HEK293 (cell line): ENCODE measurements around the gene FKBP8.

Experiments used
- CTCF ChIA-PET: fragments of 350-600 bp; formaldehyde crosslinking; extraction: SDS; loops from one replicate; lab custom pipeline; 2021; ENCODE audit warnings: antibody characterized with exemption; lab: Yijun Ruan, JAX
- POLR2A ChIA-PET: fragments of 300-600 bp; formaldehyde crosslinking; extraction: SDS; loops from one replicate; lab custom pipeline; 2020; ENCODE audit warnings: antibody characterized with exemption, inconsistent platforms; lab: Yijun Ruan, JAX
- H3K27ac ChIP-seq: fragments of 200-500 bp; sonication (Bioruptor generic); 2 replicates; pipeline ENCODE4 v1.5.1; 2014; ENCODE audit warnings: low read depth, low read length, control low read depth, inconsistent platforms; ENCODE audit errors: extremely low read depth
- H3K36me3 ChIP-seq, 2 experiments: fragments of 200-500 bp in 1 of 2; sonication (Bioruptor generic) in 1 of 2; 1 replicate in 1 of 2; 2 replicates in 1 of 2; pipeline ENCODE4 v1.5.1; 2014 to 2017; ENCODE audit warnings: inconsistent platforms in 2 of 2, low read length in 2 of 2; ENCODE audit not compliant: control insufficient read depth in 2 of 2, insufficient read depth in 1 of 2
- H3K4me1 ChIP-seq: fragments of 200-500 bp; sonication (Bioruptor generic); 2 replicates; pipeline ENCODE4 v1.5.1; 2014; ENCODE audit warnings: mild to moderate bottlenecking, low read length, inconsistent platforms; ENCODE audit not compliant: control insufficient read depth, insufficient read depth
- H3K4me3 ChIP-seq: 2 replicates; pipeline ENCODE4 v1.5.1; 2011; ENCODE audit warnings: low read depth, mild to moderate bottlenecking, control low read depth, low read length, moderate library complexity
- H3K9me3 ChIP-seq: fragments of 200-500 bp; sonication (Bioruptor generic); 2 replicates; pipeline ENCODE4 v1.5.1; 2014; ENCODE audit warnings: low read depth, low read length, inconsistent platforms; ENCODE audit not compliant: control insufficient read depth, insufficient read depth
- ATF2 ChIP-seq: fragments of 450-650 bp; formaldehyde crosslinking; IDR thresholded peaks from 2 replicates; pipeline ENCODE4 v1.5.1; 2016; ENCODE audit warnings: missing biosample characterization, missing genetic modification characterization, low read depth
- EGR2 ChIP-seq: fragments of 450-650 bp; formaldehyde crosslinking; IDR thresholded peaks from 2 replicates; pipeline ENCODE4 v1.5.1; 2016; ENCODE audit warnings: low read depth, missing biosample characterization, missing genetic modification characterization
- GLIS2 ChIP-seq: fragments of 450-650 bp; formaldehyde crosslinking; IDR thresholded peaks from 2 replicates; pipeline ENCODE4 v1.5.1; 2016; ENCODE audit warnings: missing biosample characterization, missing genetic modification characterization
- MYNN ChIP-seq: fragments of 450-650 bp; formaldehyde crosslinking; IDR thresholded peaks from 2 replicates; pipeline ENCODE4 v1.5.1; 2016; ENCODE audit warnings: missing biosample characterization, missing genetic modification characterization, borderline replicate concordance
- ZBTB8A ChIP-seq: fragments of 450-650 bp; formaldehyde crosslinking; IDR thresholded peaks from 2 replicates; pipeline ENCODE4 v1.5.1; 2016; ENCODE audit warnings: missing biosample characterization, missing genetic modification characterization
- ZFHX2 ChIP-seq: fragments of 450-650 bp; formaldehyde crosslinking; conservative IDR thresholded peaks from 2 replicates; pipeline ENCODE4 v1.5.1; 2016; ENCODE audit warnings: missing biosample characterization, missing genetic modification characterization
- ZFP69B ChIP-seq: fragments of 450-650 bp; formaldehyde crosslinking; IDR thresholded peaks from 2 replicates; pipeline ENCODE4 v1.5.1; 2016; ENCODE audit warnings: missing biosample characterization, missing genetic modification characterization
- ZIC2 ChIP-seq: fragments of 450-650 bp; formaldehyde crosslinking; IDR thresholded peaks from 2 replicates; pipeline ENCODE4 v1.5.1; 2016; ENCODE audit warnings: missing biosample characterization, missing genetic modification characterization
- ZNF266 ChIP-seq: fragments of 450-650 bp; formaldehyde crosslinking; IDR thresholded peaks from 2 replicates; pipeline ENCODE4 v1.5.1; 2016; ENCODE audit warnings: missing biosample characterization, missing genetic modification characterization, low read depth
- ZNF362 ChIP-seq: fragments of 450-650 bp; formaldehyde crosslinking; IDR thresholded peaks from 2 replicates; pipeline ENCODE4 v1.5.1; 2016; ENCODE audit warnings: missing biosample characterization, missing genetic modification characterization
- ZNF426 ChIP-seq: fragments of 450-650 bp; formaldehyde crosslinking; IDR thresholded peaks from 2 replicates; pipeline ENCODE4 v1.5.1; 2017; ENCODE audit warnings: missing biosample characterization, missing genetic modification characterization, mild to moderate bottlenecking, inconsistent platforms, moderate library complexity
- ZNF518A ChIP-seq: fragments of 450-650 bp; formaldehyde crosslinking; conservative IDR thresholded peaks from 2 replicates; pipeline ENCODE4 v1.5.1; 2016; ENCODE audit warnings: low read depth, missing biosample characterization, missing genetic modification characterization
- ZNF621 ChIP-seq: fragments of 450-650 bp; formaldehyde crosslinking; IDR thresholded peaks from 2 replicates; pipeline ENCODE4 v1.5.1; 2017; ENCODE audit warnings: missing biosample characterization, missing genetic modification characterization
- ZNF692 ChIP-seq: fragments of 450-650 bp; formaldehyde crosslinking; IDR thresholded peaks from 2 replicates; pipeline ENCODE4 v1.5.1; 2016; ENCODE audit warnings: missing biosample characterization, missing genetic modification characterization
- ZNF76 ChIP-seq: fragments of 450-650 bp; formaldehyde crosslinking; IDR thresholded peaks from 2 replicates; pipeline ENCODE4; 2016; ENCODE audit warnings: low read depth, missing biosample characterization, missing genetic modification characterization, borderline replicate concordance
- ZNF791 ChIP-seq: fragments of 450-650 bp; formaldehyde crosslinking; IDR thresholded peaks from 2 replicates; pipeline ENCODE4 v1.5.1; 2016; ENCODE audit warnings: missing biosample characterization, missing genetic modification characterization

FKBP8 gene

GRCh38 chr19:18495204-18495911, 48.0 kb downstream of the FKBP8 start:
- ChIA-PET POLR2A (interaction anchor here (0.6 kb wide), 2 partner anchors 199 to 564 kb away, joined by 3 to 4 read pairs; no protein-coding TSS in a partner anchor), CTCF (interaction anchor here (0.6 to 1.6 kb wide), 6 partner anchors 25 to 216 kb away, joined by 3 to 4 read pairs (median 3); no protein-coding TSS in a partner anchor)
- TF ChIP-seq ZIC2 (peak; percentile 18; the same call in 1 of the 2 replicates), ZBTB8A (tag by site-specific recombination) (no peak), ZFHX2 (tag by site-specific recombination) (peak; percentile 81), ZNF791 (tag by site-specific recombination) (no peak), ZNF692 (tag by site-specific recombination) (peak; percentile 92), GLIS2 (tag by site-specific recombination) (0 out of 2 replicates have a peak, but pooled peaks have one; percentile 28), ZNF362 (tag by site-specific recombination) (no peak), ZNF426 (tag by site-specific recombination) (no peak), ZNF266 (tag by site-specific recombination) (no peak), ATF2 (no peak), ZNF518A (tag by site-specific recombination) (no peak), ZNF621 (tag by site-specific recombination) (no peak), EGR2 (tag by site-specific recombination) (peak; percentile 46), ZNF76 (tag by site-specific recombination) (no peak), MYNN (tag by site-specific recombination) (no peak), ZFP69B (tag by site-specific recombination) (peak; percentile 91)
- H3K36me3 ChIP-seq: no peaks in the 10 kb centered on the region
- H3K4me3 ChIP-seq: no peak overlapping the region
- no peak overlapping the region for H3K27ac ChIP-seq
- H3K9me3 ChIP-seq: no peaks in the 10 kb centered on the region
- peaks cover 10% of the 10 kb centered on the region for H3K4me1 ChIP-seq
